ENCODE measurements around the gene PFKFB4. TPM values are rescaled to one million over a fixed set of nuclear protein-coding genes. Genes with fewer than 3 reads are reported as not detected.

The PFKFB4 gene
- total RNA-seq, 1 experiment from 2014 or later, result 12.3 TPM

DNA sequence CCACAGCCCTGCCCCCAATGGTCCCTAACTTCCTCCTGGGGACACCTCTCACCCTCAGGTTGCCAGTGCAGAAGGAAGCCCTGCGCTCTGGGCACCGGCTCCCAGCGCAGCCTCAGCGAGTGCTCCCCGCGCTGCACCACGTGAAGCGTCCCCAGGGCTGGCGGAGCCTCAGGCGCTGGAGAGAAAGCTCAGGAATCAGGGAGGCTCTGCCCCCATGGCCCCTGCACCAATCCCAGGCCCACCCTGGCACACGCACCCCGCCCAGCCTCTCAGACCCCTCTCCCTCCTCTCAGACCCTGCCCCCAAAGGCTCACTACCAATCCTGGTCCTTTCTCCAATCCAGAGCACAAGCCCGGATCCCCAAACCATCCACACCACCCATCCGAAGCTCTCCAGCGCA lies 31.6 kb upstream of the PFKFB4 start:
- H2BK12ac ChIP-seq (ENCODE audit: insufficient read length, low read depth, low read length), result no peak overlapping the region
- no CpG with 5 or more reads among the region's 15 CpGs for WGBS (ENCODE audit: extremely low coverage, insufficient read length, low lambda C conversion rate)
- H3K27ac Mint-ChIP-seq, result peak overlapping the region in 2 of 3 experiments; percentile 20 to 49; a peak in 2 of 7 replicates

More for the DNA sequence above, 31.6 kb upstream of the PFKFB4 start:
- Histone ChIP-seq H3K4ac (ENCODE audit: low read depth, low read length) (no peak overlapping the region), H3K14ac (ENCODE audit: insufficient read depth, low read length) (no peak overlapping the region), H3K23me2 (ENCODE audit: insufficient read length, low read depth, low read length, poor library complexity, severe bottlenecking) (no peaks in the 10 kb centered on the region), H3K27me3 (ENCODE audit: insufficient read depth, low read length) (no peaks in the 10 kb centered on the region), H3K4me2 (ENCODE audit: insufficient read depth, insufficient read length, low read length) (no peak overlapping the region), H4K5ac (ENCODE audit: insufficient read length, low read depth, low read length) (no peak overlapping the region), H3K79me2 (ENCODE audit: insufficient read depth, low read length) (no peaks in the 10 kb centered on the region), H4K91ac (ENCODE audit: insufficient read length, low read depth, low read length) (no peak overlapping the region), H2BK5ac (ENCODE audit: insufficient read length, low read length) (no peak overlapping the region), H3K4me1 (ENCODE audit: insufficient read depth, low read length) (no peaks in the 10 kb centered on the region), H2AFZ (ENCODE audit: low read length) (no peak overlapping the region), H3K56ac (ENCODE audit: insufficient read length, low read depth, low read length) (no peak overlapping the region), H2AK5ac (ENCODE audit: insufficient read length, low read length) (no peak overlapping the region), H3K9ac (ENCODE audit: extremely low read depth, insufficient read length, low read length) (no peak overlapping the region), H2BK15ac (ENCODE audit: low read depth, low read length) (no peak overlapping the region), H3K27ac (ENCODE audit: insufficient read length, low read depth, low read length) (no peak overlapping the region), H3K9me3 (ENCODE audit: control insufficient read depth, low read depth, low read length) (no peaks in the 10 kb centered on the region), H3T11ph (ENCODE audit: low read length) (no peak overlapping the region), H3K79me1 (ENCODE audit: insufficient read depth, low read depth, low read length, poor library complexity, severe bottlenecking) (no peaks in the 10 kb centered on the region), H3K18ac (ENCODE audit: insufficient read length, low read depth, low read length) (no peak overlapping the region), H2BK20ac (ENCODE audit: low read depth, low read length, poor library complexity, severe bottlenecking) (no peak overlapping the region), H3K23ac (ENCODE audit: insufficient read length, low read depth, low read length) (no peak overlapping the region), H4K8ac (replicated peaks; ENCODE audit: insufficient read length, low read depth, low read length) (no peak overlapping the region), H4K20me1 (ENCODE audit: control insufficient read depth, insufficient read depth, insufficient read length) (no peaks in the 10 kb centered on the region), H2BK120ac (ENCODE audit: low read depth, low read length, poor library complexity, severe bottlenecking) (no peak overlapping the region)
- peaks cover 4% of the 10 kb centered on the region; the same call in 1 of the 2 replicates for H3K27me3 Mint-ChIP-seq (ENCODE audit: low read depth)
- peak; percentile 43 for DNase-seq
- H3K4me1 Mint-ChIP-seq, result peaks cover 5 to 11% of the 10 kb centered on the region in 2 experiments; a peak in 2 of 4 replicates
- peaks cover 0 to 8% (median 0%) of the 10 kb centered on the region in 3 experiments; a peak in 4 of 7 replicates for H3K36me3 Mint-ChIP-seq (ENCODE audit: insufficient read depth in 1 of 3, low read depth in 3 of 3)
- TF ChIP-seq, protein P1, sequence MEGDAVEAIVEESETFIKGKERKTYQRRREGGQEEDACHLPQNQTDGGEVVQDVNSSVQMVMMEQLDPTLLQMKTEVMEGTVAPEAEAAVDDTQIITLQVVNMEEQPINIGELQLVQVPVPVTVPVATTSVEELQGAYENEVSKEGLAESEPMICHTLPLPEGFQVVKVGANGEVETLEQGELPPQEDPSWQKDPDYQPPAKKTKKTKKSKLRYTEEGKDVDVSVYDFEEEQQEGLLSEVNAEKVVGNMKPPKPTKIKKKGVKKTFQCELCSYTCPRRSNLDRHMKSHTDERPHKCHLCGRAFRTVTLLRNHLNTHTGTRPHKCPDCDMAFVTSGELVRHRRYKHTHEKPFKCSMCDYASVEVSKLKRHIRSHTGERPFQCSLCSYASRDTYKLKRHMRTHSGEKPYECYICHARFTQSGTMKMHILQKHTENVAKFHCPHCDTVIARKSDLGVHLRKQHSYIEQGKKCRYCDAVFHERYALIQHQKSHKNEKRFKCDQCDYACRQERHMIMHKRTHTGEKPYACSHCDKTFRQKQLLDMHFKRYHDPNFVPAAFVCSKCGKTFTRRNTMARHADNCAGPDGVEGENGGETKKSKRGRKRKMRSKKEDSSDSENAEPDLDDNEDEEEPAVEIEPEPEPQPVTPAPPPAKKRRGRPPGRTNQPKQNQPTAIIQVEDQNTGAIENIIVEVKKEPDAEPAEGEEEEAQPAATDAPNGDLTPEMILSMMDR (conservative IDR thresholded peaks at IDR 0.05), result no peak
- H3K9me3 Mint-ChIP-seq, result no peaks in the 10 kb centered on the region
- no peak overlapping the region for H3K4me3 Mint-ChIP-seq
